ENCODE results near the gene RANBP9. TPM values are rescaled to one million over a fixed set of nuclear protein-coding genes. Genes with fewer than 3 reads are reported as not detected.

RANBP9 gene
- total RNA-seq, 6 experiments from 2014 or later, result 37.7 to 42.3 (median 40.8) TPM

GRCh38 chr6:13694562-13694961, 17.1 kb downstream of the RANBP9 start:
- no peak for DNase-seq
- peaks cover 59% of the 10 kb centered on the region for H3K4me1 Mint-ChIP-seq (ENCODE audit: low read depth)
- no peak overlapping the region; the same call in 1 of the 2 replicates for H3K4me3 Mint-ChIP-seq
- TF ChIP-seq CTCF (IDR thresholded peaks at IDR 0.05), result no peak
- peaks cover 13% of the 10 kb centered on the region for H3K36me3 Mint-ChIP-seq (ENCODE audit: low read depth)
- peak overlapping the region; percentile 81 for H3K27ac Mint-ChIP-seq
- no peaks in the 10 kb centered on the region; the same call in 1 of the 2 replicates for H3K27me3 Mint-ChIP-seq (ENCODE audit: insufficient read depth)
- H3K9me3 Mint-ChIP-seq, result no peaks in the 10 kb centered on the region

DNA sequence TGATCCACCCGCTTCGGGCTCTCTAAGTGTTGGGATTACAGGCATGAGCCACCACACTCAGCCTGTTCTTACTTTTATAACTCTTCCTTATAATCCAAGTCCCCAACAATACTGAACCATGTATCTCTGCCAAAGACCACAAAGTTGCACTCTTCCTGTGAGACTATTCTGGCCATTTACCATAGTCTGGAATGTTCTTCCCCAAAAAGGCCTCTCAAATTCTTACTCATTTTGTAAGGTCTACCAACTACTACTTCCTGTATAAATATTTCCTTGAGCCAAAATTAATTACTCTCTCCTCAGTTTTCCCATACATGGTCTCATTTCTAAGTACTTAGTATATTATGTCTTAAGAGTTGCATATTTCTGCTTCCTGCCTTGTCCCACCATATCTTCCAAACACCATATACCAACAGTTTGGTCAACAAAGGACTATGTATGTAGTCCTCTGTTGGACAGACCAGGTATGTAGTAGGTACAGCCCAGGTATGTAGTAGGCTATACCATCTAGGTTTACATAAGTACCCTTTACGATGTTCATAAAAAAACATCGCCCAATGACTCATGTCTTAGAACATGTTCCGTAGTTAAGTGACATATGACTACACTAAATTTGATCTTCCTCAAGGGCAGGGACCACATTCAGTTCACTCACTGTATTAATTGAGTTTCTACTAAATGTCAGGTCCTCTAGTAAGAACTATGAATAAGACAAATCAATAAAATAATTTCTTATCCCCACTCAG, 22.0 kb downstream of the RANBP9 start:
- H3K4me1 Mint-ChIP-seq (ENCODE audit: low read depth), result peaks cover 38% of the 10 kb centered on the region
- no peaks in the 10 kb centered on the region; the same call in 1 of the 2 replicates for H3K27me3 Mint-ChIP-seq (ENCODE audit: insufficient read depth)
- no peak for TF ChIP-seq CTCF (IDR thresholded peaks at IDR 0.05)
- H3K9me3 Mint-ChIP-seq, result no peaks in the 10 kb centered on the region
- DNase-seq, result no peak
- H3K36me3 Mint-ChIP-seq (ENCODE audit: low read depth), result peaks cover 24% of the 10 kb centered on the region
- H3K27ac Mint-ChIP-seq, result peak overlapping the region; percentile 24; the same call in 1 of the 2 replicates
- H3K4me3 Mint-ChIP-seq, result no peak overlapping the region

DNA sequence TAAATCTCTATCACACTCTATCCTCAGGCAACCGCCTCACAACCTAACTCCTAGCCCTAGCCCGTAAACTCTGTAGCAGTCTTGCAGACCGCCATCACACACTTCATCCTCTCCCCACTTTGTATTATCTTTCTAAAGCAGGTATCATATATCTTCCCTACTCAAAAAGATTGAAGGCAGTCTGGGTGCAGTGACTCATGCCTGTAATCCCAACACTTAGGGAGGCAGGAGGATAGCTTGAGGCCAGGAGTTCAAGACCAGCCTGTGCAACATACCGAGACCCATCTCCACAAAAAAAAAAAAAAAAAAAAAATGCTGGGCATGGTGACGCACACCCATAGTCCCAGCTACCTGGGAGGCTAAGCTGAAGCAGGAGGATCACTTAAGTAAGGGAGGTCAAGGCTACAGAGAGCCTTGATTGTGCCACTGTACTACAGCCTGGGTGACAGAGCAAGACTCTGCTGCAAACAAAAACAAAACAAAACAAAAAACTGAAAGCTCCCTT, 22.9 kb downstream of the RANBP9 start:
- TF ChIP-seq CTCF (IDR thresholded peaks at IDR 0.05), result no peak
- no peaks in the 10 kb centered on the region for H3K9me3 Mint-ChIP-seq
- peaks cover 24% of the 10 kb centered on the region for H3K36me3 Mint-ChIP-seq (ENCODE audit: low read depth)
- H3K27ac Mint-ChIP-seq, result no peak overlapping the region
- H3K4me3 Mint-ChIP-seq, result no peak overlapping the region
- H3K4me1 Mint-ChIP-seq (ENCODE audit: low read depth), result peaks cover 31% of the 10 kb centered on the region
- no peak for DNase-seq
- H3K27me3 Mint-ChIP-seq (ENCODE audit: insufficient read depth), result no peaks in the 10 kb centered on the region; the same call in 1 of the 2 replicates

- Mint-ChIP-seq H3K27me3 (ENCODE audit: insufficient read depth) (no peaks in the 10 kb centered on the region; the same call in 1 of the 2 replicates), H3K36me3 (ENCODE audit: low read depth) (peaks cover 24% of the 10 kb centered on the region), H3K27ac (peak overlapping the region; percentile 42; the same call in 1 of the 2 replicates), H3K4me3 (no peak overlapping the region), H3K4me1 (ENCODE audit: low read depth) (peaks cover 34% of the 10 kb centered on the region), H3K9me3 (no peaks in the 10 kb centered on the region)
- DNase-seq, result no peak
- no peak for TF ChIP-seq CTCF (IDR thresholded peaks at IDR 0.05)
Measured at GRCh38 chr6:13687917-13688351, 23.7 kb downstream of the RANBP9 start.

DNA sequence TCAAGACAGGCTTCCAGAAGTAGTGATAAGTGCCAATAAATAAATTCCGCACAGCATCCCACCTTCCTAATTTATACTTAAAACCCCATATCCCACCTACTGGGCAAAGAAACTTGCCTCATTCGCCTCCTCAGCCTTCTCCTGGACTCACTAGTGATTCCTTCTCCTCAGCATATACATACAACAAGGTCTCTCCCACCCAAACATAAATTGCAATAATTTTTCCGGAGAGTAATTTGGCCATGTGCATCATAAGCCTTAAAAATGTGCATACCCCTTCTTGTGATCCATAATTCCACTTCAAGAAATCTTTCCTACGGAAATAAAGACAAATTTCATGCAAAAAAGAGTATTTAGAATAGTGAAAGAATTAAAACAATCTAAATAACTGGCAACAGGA, 26.8 kb downstream of the RANBP9 start:
- no peak for TF ChIP-seq CTCF (IDR thresholded peaks at IDR 0.05)
- peaks cover 21% of the 10 kb centered on the region for H3K36me3 Mint-ChIP-seq (ENCODE audit: low read depth)
- H3K4me3 Mint-ChIP-seq, result no peak overlapping the region

More for the DNA sequence above, 26.8 kb downstream of the RANBP9 start:
- peaks cover 4% of the 10 kb centered on the region; the same call in 1 of the 2 replicates for H3K9me3 Mint-ChIP-seq
- H3K27ac Mint-ChIP-seq, result no peak overlapping the region
- H3K4me1 Mint-ChIP-seq (ENCODE audit: low read depth), result peaks cover 29% of the 10 kb centered on the region
- DNase-seq, result no peak
- H3K27me3 Mint-ChIP-seq (ENCODE audit: insufficient read depth), result no peaks in the 10 kb centered on the region; the same call in 1 of the 2 replicates
